HepG2 (cell line): ENCODE results near the gene PLCB2. TPM values are rescaled to one million over a fixed set of nuclear protein-coding genes. Genes with fewer than 3 reads are reported as not detected.

Source experiments
- ATM ChIP-seq: fragments of 450-650 bp; IDR thresholded peaks from 2 replicates; pipeline ENCODE4 v1.7.1; 2017; ENCODE audit warnings: mild to moderate bottlenecking, borderline replicate concordance
- FOXC1 ChIP-seq: sonication (generic); formaldehyde crosslinking; IDR thresholded peaks from 2 replicates; pipeline ENCODE4 v1.8.0; 2022; ENCODE audit warnings: mild to moderate bottlenecking, missing genetic modification reagents, borderline replicate concordance
- HIC2 ChIP-seq: sonication (generic); formaldehyde crosslinking; IDR thresholded peaks from 2 replicates; pipeline ENCODE4 v1.9.0; 2022; ENCODE audit warnings: low read depth, missing genetic modification reagents
- KLF12 ChIP-seq: sonication (generic); formaldehyde crosslinking; IDR thresholded peaks from 2 replicates; pipeline ENCODE4 v1.4.0; 2020; ENCODE audit warnings: missing genetic modification reagents, borderline replicate concordance
- KLF6 ChIP-seq: IDR thresholded peaks from 2 replicates; pipeline ENCODE4 v1.8.0; 2016; ENCODE audit warnings: missing biosample characterization, missing genetic modification reagents
- NR2F6 ChIP-seq, 2 experiments: IDR thresholded peaks; 2 replicates each; pipeline ENCODE4 v1.6.1; 2016; ENCODE audit warnings: antibody characterized with exemption in 1 of 2, mild to moderate bottlenecking in 1 of 2
- NRL ChIP-seq: sonication (generic); formaldehyde crosslinking; IDR thresholded peaks from 2 replicates; pipeline ENCODE4 v1.5.0; 2020; ENCODE audit warnings: missing genetic modification reagents, mild to moderate bottlenecking, moderate library complexity, borderline replicate concordance
- PAX8 ChIP-seq: sonication (generic); formaldehyde crosslinking; IDR thresholded peaks from 2 replicates; pipeline ENCODE4 v1.8.0; 2022; ENCODE audit warnings: mild to moderate bottlenecking, missing genetic modification reagents, borderline replicate concordance
- PCBP2 ChIP-seq: fragments of 200-400 bp; formaldehyde crosslinking; optimal IDR thresholded peaks from 2 replicates; pipeline ENCODE3; 2018; ENCODE audit warnings: low read length, low read depth; ENCODE audit not compliant: poor library complexity, severe bottlenecking
- SIX1 ChIP-seq: sonication (generic); formaldehyde crosslinking; IDR thresholded peaks from 2 replicates; pipeline ENCODE4 v1.4.0; 2020; ENCODE audit warnings: missing genetic modification reagents, borderline replicate concordance
- THAP7 ChIP-seq: sonication (generic); formaldehyde crosslinking; IDR thresholded peaks from 2 replicates; pipeline ENCODE4 v1.8.1; 2023; ENCODE audit warnings: mild to moderate bottlenecking, missing genetic modification reagents
- ZBTB21 ChIP-seq: sonication (generic); formaldehyde crosslinking; IDR thresholded peaks from 2 replicates; pipeline ENCODE4 v1.4.0; 2020; ENCODE audit warnings: missing genetic modification reagents
- ZBTB38 ChIP-seq: sonication (generic); formaldehyde crosslinking; IDR thresholded peaks from 2 replicates; pipeline ENCODE4 v1.5.1; 2020; ENCODE audit warnings: mild to moderate bottlenecking, missing genetic modification reagents
- ZFP90 ChIP-seq: sonication (generic); formaldehyde crosslinking; IDR thresholded peaks from 2 replicates; pipeline ENCODE4 v1.8.0; 2022; ENCODE audit warnings: missing genetic modification reagents, mild to moderate bottlenecking, inconsistent platforms, borderline replicate concordance
- ZNF569 ChIP-seq: sonication (generic); formaldehyde crosslinking; IDR thresholded peaks from 2 replicates; pipeline ENCODE4 v1.5.0; 2020; ENCODE audit warnings: mild to moderate bottlenecking, missing genetic modification reagents, moderate library complexity, borderline replicate concordance
- polyA plus RNA-seq, 8 experiments: library from polyadenylated mRNA; depleted of rRNA in 3 of 8; stranded (reverse) in 7 of 8; unstranded in 1 of 8; fragments of >200 nt; fragmentation: Illumina TruSeq in 4 of 8; extraction: Trizol in 4 of 8; gene quantifications; 2 replicates each; pipeline versions ENCODE4 v1.2.1 to v1.2.3, GENCODE V29; 2011 to 2016; ENCODE audit warnings: low read depth in 4 of 8, missing spikeins in 1 of 8, mixed read lengths in 1 of 8; ENCODE audit not compliant: insufficient read depth in 1 of 8
- total RNA-seq, 5 experiments: library from RNA; depleted of rRNA; stranded (reverse); fragments of >200 nt; fragmentation: Illumina TruSeq; extraction: Trizol; gene quantifications; 2 replicates each; pipeline ENCODE4 v1.2.3, GENCODE V29; 2016; ENCODE audit warnings: low read depth in 1 of 5
- TF ChIP-seq, protein P1 (sequence below): sonication (generic); formaldehyde crosslinking; IDR thresholded peaks from 2 replicates; pipeline ENCODE4 v1.5.0; 2020; ENCODE audit warnings: mild to moderate bottlenecking, low read depth, missing genetic modification reagents, borderline replicate concordance
- TF ChIP-seq, protein P2 (sequence below): sonication (generic); formaldehyde crosslinking; IDR thresholded peaks from 2 replicates; pipeline ENCODE4 v1.4.0; 2020; ENCODE audit warnings: missing genetic modification reagents, borderline replicate concordance
- TF ChIP-seq, protein P3 (sequence below): sonication (generic); formaldehyde crosslinking; IDR thresholded peaks from 2 replicates; pipeline ENCODE4 v1.4.0; 2020; ENCODE audit warnings: mild to moderate bottlenecking, missing genetic modification reagents
- TF ChIP-seq, protein P4 (sequence below): sonication (generic); formaldehyde crosslinking; IDR thresholded peaks from 2 replicates; pipeline ENCODE4; 2020; ENCODE audit warnings: missing genetic modification reagents, mild to moderate bottlenecking, borderline replicate concordance

Gene PLCB2
- total and polyA plus RNA-seq, 2 of the 13 experiments (the other 11 are each of a cell fraction or from before 2014, with no cell fraction given): 0.11 TPM; not detected in 1

DNA sequence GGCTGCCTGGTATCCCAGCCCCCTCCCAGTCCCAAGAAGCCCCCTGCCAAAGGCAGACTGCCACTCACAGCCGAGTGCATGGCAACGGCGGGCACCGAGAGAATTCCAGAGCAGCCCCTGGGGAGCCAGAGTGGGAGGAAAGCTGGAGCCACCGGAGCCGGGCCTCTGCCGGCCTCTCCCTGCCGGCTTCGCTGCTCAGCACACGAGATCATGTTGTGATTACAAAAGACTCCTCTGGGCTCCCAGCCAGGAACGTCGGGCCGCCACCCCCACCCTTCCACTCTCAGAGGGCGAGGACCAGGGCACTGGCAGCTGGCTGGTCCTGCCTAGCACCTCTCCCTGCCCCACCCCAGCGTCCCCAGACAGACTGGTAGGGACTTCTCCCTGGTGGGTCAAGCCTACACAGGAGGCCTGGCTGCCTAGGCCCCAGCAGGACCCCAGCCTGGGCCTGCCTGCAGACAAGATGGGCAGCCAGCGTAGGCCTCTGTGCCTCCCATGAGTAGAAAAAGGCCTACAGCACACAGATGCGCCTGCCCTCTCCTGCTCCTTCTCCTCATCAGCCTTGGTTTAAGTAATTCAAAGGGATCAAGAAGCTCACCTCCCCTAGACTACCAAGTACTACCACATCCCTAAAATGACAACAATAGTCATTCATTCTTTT, 33.1 kb upstream of the PLCB2 start, which contains the start of gene CCDC9B (continued):
- TF ChIP-seq KLF6 (CRISPR knock-in tag): 0 out of 2 replicates have a peak, but pooled peaks have one; percentile 56
- TF ChIP-seq, protein P1, sequence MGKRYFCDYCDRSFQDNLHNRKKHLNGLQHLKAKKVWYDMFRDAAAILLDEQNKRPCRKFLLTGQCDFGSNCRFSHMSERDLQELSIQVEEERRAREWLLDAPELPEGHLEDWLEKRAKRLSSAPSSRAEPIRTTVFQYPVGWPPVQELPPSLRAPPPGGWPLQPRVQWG (CRISPR knock-in tag): no peak
- TF ChIP-seq THAP7 (CRISPR knock-in tag): no peak
- no peak for TF ChIP-seq PCBP2
- TF ChIP-seq ZFP90 (CRISPR knock-in tag): peak; percentile 39; the same call in 1 of the 2 replicates
- no peak for TF ChIP-seq SIX1 (CRISPR knock-in tag)
- 0 out of 2 replicates have a peak, but pooled peaks have one; percentile 65 for TF ChIP-seq HIC2 (CRISPR knock-in tag)
- no peak for TF ChIP-seq ATM
- no peak for TF ChIP-seq ZBTB38 (CRISPR knock-in tag)
- no peak for TF ChIP-seq PAX8
- peak; percentile 30; the same call in 1 of the 2 replicates for TF ChIP-seq NRL (CRISPR knock-in tag)
- no peak for TF ChIP-seq NR2F6 (IDR thresholded peaks at IDR 0.05)
- no peak for TF ChIP-seq NR2F6 (CRISPR knock-in tag; IDR thresholded peaks at IDR 0.05)
- no peak for TF ChIP-seq ZBTB21 (CRISPR knock-in tag)
- TF ChIP-seq, protein P2, sequence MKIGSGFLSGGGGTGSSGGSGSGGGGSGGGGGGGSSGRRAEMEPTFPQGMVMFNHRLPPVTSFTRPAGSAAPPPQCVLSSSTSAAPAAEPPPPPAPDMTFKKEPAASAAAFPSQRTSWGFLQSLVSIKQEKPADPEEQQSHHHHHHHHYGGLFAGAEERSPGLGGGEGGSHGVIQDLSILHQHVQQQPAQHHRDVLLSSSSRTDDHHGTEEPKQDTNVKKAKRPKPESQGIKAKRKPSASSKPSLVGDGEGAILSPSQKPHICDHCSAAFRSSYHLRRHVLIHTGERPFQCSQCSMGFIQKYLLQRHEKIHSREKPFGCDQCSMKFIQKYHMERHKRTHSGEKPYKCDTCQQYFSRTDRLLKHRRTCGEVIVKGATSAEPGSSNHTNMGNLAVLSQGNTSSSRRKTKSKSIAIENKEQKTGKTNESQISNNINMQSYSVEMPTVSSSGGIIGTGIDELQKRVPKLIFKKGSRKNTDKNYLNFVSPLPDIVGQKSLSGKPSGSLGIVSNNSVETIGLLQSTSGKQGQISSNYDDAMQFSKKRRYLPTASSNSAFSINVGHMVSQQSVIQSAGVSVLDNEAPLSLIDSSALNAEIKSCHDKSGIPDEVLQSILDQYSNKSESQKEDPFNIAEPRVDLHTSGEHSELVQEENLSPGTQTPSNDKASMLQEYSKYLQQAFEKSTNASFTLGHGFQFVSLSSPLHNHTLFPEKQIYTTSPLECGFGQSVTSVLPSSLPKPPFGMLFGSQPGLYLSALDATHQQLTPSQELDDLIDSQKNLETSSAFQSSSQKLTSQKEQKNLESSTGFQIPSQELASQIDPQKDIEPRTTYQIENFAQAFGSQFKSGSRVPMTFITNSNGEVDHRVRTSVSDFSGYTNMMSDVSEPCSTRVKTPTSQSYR: peak; percentile 57; the same call in 1 of the 2 replicates
- no peak for TF ChIP-seq ZNF569
- no peak for TF ChIP-seq FOXC1 (CRISPR knock-in tag)
- TF ChIP-seq, protein P3, sequence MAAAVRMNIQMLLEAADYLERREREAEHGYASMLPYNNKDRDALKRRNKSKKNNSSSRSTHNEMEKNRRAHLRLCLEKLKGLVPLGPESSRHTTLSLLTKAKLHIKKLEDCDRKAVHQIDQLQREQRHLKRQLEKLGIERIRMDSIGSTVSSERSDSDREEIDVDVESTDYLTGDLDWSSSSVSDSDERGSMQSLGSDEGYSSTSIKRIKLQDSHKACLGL (CRISPR knock-in tag): peak; percentile 51
- TF ChIP-seq, protein P4, sequence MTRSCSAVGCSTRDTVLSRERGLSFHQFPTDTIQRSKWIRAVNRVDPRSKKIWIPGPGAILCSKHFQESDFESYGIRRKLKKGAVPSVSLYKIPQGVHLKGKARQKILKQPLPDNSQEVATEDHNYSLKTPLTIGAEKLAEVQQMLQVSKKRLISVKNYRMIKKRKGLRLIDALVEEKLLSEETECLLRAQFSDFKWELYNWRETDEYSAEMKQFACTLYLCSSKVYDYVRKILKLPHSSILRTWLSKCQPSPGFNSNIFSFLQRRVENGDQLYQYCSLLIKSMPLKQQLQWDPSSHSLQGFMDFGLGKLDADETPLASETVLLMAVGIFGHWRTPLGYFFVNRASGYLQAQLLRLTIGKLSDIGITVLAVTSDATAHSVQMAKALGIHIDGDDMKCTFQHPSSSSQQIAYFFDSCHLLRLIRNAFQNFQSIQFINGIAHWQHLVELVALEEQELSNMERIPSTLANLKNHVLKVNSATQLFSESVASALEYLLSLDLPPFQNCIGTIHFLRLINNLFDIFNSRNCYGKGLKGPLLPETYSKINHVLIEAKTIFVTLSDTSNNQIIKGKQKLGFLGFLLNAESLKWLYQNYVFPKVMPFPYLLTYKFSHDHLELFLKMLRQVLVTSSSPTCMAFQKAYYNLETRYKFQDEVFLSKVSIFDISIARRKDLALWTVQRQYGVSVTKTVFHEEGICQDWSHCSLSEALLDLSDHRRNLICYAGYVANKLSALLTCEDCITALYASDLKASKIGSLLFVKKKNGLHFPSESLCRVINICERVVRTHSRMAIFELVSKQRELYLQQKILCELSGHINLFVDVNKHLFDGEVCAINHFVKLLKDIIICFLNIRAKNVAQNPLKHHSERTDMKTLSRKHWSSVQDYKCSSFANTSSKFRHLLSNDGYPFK (CRISPR knock-in tag): no peak
- 0 out of 2 replicates have a peak, but pooled peaks have one; percentile 13 for TF ChIP-seq KLF12 (CRISPR knock-in tag)
